GM21367 (cell line): ENCODE measurements around the gene CCDC88A.
"Not testable (repeated sequence)": the region's sequence is repeated elsewhere in the genome, so short reads cannot be mapped to it uniquely, and the experiment has no call there.

Experiments used
- ATAC-seq: cut with Tn5 transposase; IDR thresholded peaks from one replicate; pipeline ENCODE4 v1.9.1; 2021; ENCODE audit not compliant: unreplicated experiment

The CCDC88A gene

DNA sequence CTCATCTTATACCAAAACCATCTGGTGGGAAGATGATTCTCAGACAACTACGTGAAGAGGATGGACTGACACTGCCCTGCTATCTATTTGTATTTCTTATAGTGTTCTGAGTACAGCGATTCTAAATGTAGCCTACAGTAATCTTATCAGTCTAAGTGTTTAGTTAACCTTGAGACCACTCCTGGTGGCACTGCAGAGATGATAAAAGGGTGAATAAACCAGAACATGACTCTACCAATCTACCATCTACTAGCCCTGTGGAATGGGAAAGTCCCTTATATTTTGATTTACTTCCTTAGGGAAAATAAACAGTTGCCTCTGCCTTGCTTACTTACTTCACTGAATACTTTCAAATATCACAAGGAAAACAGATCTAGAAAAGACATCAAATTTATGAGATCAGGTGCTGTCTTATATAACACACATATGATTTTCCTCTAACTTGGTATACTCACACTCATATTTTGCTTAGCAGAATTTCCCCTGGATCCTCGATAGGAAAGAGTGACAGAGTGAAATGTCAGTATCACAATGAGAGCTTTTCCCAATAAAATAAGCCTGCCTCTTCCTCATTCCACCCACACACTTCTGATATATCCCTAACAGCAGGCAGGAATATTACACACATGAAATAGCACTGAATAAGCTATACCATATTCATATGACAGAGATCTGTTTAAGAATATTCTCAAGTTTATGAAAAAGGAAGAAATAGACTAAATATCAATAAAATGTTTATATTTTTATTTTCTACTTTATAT is 92.0 kb downstream of the CCDC88A start:
- ATAC-seq, result no peak

DNA sequence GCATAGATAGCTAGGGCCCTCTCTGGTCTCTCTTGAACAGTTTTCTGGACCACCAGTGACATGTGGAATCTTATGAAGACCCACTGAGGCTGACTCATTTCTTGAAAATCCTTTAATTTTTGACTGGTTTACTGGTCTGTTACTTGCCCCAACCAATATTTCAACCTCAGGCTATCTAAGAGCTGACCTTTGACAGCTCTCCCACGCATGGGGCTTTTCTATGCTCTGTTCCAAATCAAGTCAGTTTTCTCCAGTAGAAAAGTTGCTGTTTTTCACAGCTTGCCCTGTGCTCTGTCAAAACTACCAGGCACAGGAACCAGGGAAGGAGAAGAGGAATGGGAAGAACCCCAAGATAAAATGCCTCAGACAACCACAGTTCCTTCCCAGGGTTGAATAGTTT is 104.7 kb downstream of the CCDC88A start:
- no peak for ATAC-seq

GRCh38 chr2:55311444-55311870 is 108.2 kb downstream of the CCDC88A start:
- ATAC-seq, result peak; percentile 91

DNA sequence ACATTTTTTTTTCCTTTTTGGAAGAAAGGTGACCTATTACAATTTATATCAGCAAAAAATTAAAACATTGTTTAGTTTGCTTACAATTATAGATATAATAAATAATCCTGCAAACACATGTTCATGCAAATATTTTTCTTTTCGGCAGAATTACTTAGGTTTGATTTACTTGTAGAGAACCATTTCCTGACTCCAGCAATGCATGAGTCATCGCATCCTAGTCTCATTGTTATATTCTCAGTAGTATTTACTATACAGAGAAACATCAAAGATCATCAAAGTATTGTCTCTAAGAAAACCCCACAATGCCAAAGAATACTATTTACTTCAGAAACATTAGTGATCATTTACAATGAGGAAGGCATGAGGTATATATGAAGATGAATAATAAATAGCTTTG is 110.2 kb downstream of the CCDC88A start:
- no peak for ATAC-seq

DNA sequence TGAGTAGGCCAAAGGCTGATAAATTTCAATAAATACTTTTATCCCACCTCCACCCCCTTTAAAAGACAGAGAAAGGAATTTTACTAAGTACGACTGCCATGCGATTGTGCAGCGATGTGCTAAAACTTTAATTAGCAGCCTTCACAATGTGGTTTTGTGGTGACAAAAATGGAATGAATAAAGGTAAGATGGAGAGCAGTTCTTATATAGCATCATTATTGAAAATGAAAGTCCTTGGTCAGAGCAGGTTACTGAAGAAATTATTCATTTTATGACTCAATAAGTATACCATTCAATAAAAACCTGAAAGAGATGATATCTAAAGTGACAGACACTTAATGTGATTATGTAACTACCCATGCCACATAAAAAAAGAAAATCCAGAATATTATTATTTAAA is 117.4 kb downstream of the CCDC88A start:
- ATAC-seq, result peak; percentile 60

DNA sequence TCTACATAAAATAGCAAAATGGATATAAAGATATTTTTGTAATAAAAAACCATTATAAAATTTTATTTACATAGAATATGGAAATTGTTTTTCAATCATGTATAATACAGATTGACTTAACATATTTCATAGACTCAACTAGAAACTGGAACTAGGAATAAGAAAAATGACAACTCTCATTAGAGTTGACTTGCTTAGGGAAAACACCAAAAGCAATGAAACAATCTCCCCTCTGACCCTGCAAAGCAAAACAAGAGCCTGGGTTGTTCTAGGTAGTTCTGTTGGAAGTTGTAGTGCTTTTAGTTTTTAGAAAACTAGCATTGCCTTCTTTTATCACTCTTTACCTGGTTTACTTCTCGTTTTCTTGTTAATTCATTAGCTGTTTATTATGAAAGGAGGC is 118.4 kb downstream of the CCDC88A start:
- ATAC-seq, result no peak

GRCh38 chr2:55296393-55296792 is 123.3 kb downstream of the CCDC88A start:
- ATAC-seq, result no peak

DNA sequence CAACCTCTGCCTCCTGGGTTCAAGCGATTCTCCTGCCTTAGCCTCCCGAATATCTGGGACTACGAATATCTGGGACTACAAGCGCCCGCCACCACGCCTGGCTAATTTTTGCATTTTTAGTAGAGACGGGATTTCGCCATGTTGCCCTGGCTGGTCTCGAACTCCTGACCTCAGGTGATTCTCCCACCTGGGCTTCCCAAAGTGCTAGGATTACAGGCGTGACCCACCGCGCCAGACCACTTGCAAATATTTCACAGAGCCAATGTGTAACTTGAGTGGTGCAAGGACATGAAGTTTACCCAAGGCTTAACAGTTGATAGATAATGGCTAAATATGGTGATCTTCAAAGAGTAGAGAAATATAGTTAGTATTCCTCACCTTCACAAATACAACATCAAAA is 136.6 kb downstream of the CCDC88A start:
- no peak for ATAC-seq

DNA sequence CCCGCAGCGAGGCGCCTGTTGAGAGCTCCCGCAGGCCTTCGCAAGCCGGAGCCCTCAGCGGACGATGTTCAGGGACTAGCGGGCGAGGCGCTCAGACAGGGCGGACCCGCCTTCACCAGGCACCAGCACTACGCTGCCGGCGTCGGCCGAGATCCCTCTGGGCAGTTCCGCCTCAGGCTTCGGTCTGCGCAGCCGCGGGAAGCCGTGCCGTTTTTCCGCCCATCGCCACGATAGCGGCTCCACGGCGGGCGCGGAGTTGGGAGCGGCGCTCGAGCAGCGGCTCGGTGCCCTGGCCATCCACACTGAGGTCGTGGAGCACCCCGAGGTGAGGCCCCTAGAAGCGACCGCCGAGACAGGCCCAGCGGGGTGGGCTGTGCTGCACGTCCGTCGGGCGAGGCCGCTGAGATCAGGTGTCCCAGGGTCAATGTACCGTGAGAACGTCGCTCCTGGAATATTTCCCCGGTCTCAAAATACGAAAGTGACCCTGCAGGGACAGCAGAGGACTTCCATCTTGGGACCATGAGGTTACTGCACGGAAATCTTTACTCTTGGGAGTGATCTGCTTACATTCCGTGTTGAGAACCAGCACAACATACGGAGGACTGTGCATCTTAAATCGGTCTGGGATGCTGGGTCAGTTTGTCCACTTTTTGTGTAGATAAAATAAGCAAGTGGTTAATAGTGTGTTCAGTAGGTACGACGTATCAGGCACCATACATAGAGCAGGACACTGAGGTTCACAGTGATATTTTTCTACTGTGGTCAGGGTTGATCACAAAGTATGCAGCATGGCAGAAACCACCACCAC is 137.3 kb downstream of the CCDC88A start:
- peak; percentile 97 for ATAC-seq

GRCh38 chr2:55280851-55281546 is 138.7 kb downstream of the CCDC88A start:
- ATAC-seq, result not testable (repeated sequence)

- ATAC-seq, result not testable (repeated sequence)
Observed at GRCh38 chr2:55279859-55280424, 139.7 kb downstream of the CCDC88A start.

DNA sequence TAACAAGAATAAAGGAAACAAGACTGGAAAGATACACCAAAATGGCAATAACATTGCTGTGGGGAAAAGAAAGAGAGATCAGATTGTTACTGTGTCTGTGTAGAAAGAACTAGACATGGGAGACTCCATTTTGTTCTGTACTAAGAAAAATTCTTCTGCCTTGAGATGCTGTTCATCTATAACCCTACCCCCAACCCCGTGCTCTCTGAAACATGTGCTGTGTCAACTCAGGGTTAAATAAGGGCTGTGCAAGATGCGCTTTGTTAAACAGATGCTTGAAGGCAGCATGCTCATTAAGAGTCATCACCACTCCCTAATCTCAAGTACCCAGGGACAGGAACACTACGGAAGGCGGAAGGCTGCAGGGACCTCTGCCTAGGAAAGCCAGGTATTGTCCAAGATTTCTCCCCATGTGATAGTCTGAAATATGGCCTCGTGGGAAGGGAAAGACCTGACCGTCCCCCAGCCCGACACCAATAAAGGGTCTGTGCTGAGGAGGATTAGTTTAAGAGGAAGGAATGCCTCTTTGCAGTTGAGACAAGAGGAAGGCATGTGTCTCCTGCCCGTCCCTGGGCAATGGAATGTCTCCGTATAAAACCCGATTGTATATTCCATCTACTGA is 140.3 kb downstream of the CCDC88A start:
- ATAC-seq, result not testable (repeated sequence)

DNA sequence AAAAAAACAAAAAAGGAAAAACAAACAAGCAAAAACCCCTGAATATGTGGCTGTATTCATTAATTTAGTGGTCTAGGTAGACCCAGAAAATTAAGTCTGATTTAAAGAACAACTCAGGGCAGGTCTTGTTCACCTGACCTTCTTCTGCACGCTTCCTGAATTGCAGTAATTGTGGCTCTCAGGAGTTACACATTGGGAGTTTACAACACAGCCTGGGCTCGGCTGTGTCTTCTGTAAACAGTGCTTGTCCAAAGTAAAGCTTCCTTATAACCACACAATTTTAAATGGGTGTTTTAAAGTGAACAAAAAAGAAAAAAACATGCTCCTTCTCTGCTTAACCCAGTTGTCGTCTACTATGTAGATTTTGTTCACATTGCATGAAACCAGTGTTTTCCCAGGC is 142.3 kb downstream of the CCDC88A start:
- ATAC-seq, result no peak

- ATAC-seq, result not testable (repeated sequence)
Observed at GRCh38 chr2:55274346-55274745, 145.3 kb downstream of the CCDC88A start.

GRCh38 chr2:55269645-55269990 is 150.0 kb downstream of the CCDC88A start:
- ATAC-seq, result no peak

GRCh38 chr2:55268907-55269644 is 150.6 kb downstream of the CCDC88A start, which contains the start of gene MTIF2:
Gene MTIF2 (minus strand): TSS chr2:55269231. CDS start chr2:55263858, 5,373 bp downstream.
- peak; percentile 95 for ATAC-seq

- ATAC-seq, result no peak
Observed at GRCh38 chr2:55268288-55268906, 151.3 kb downstream of the CCDC88A start.

GRCh38 chr2:55259586-55259985 is 160.1 kb downstream of the CCDC88A start:
- not testable (repeated sequence) for ATAC-seq

- ATAC-seq, result no peak
Observed at GRCh38 chr2:55252832-55253231, 166.8 kb downstream of the CCDC88A start.

DNA sequence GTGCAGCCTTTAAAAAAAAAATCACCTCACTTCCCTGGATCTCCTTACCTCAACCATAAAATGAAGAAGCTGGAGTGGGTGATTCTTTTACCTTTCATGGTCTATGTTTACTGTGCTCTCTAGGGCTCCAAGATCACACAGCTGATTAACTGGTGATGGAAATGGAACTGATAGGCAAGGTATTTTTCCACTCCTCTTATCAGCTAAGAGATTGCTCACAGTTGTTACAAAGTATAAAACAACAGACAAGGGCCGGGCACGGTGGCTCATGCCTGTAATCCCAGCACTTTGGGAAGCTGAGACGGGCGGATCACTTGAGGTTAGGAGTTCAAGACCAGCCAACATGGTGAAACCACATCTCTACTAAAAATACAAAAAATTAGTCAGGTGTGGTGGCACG is 172.6 kb downstream of the CCDC88A start:
- ATAC-seq, result no peak
